Measurements from ENCODE around the gene ANO1.

DNA sequence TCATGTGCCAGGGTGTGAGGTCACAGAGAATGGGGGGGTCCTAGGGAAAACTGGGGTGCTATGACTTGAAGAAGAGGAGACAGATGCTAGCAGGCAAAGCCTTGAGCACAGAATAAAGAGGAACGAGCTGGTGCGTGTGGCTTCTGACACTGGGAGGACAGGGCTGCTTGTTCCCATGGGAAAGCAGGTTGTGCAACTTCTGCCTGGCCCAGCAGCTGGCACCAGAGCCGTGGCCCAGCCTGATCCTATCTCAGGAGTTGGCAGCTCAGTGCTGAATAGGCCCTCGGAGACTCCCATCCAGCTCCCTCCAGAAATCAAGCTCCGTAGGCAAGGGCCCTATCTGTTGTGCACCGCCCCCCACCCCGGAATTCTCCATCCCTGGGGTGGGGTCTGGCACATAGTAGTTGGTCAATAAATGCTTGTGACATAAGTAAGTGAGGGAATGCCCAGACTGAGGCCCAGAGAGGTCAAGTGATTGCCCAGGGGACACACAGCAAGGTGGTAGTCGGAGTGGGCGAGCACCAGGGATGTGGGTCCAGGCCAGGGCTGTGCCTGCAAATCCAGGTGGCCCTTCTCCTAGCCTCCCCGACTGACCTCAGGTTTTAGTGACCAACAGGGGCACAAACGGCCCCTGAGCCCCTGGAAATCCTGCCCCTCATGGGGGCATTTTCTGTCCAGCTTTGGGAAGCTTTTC lies 105.5 kb downstream of the ANO1 start:
- TF ChIP-seq, protein P1, sequence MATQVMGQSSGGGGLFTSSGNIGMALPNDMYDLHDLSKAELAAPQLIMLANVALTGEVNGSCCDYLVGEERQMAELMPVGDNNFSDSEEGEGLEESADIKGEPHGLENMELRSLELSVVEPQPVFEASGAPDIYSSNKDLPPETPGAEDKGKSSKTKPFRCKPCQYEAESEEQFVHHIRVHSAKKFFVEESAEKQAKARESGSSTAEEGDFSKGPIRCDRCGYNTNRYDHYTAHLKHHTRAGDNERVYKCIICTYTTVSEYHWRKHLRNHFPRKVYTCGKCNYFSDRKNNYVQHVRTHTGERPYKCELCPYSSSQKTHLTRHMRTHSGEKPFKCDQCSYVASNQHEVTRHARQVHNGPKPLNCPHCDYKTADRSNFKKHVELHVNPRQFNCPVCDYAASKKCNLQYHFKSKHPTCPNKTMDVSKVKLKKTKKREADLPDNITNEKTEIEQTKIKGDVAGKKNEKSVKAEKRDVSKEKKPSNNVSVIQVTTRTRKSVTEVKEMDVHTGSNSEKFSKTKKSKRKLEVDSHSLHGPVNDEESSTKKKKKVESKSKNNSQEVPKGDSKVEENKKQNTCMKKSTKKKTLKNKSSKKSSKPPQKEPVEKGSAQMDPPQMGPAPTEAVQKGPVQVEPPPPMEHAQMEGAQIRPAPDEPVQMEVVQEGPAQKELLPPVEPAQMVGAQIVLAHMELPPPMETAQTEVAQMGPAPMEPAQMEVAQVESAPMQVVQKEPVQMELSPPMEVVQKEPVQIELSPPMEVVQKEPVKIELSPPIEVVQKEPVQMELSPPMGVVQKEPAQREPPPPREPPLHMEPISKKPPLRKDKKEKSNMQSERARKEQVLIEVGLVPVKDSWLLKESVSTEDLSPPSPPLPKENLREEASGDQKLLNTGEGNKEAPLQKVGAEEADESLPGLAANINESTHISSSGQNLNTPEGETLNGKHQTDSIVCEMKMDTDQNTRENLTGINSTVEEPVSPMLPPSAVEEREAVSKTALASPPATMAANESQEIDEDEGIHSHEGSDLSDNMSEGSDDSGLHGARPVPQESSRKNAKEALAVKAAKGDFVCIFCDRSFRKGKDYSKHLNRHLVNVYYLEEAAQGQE (IDR thresholded peaks at IDR 0.05; ENCODE audit: low read depth), result no peak
- no peak for TF ChIP-seq YY1 (IDR thresholded peaks at IDR 0.05; ENCODE audit: low read depth)
- no peak for TF ChIP-seq NFIC (IDR thresholded peaks at IDR 0.05)
- TF ChIP-seq CEBPB (IDR thresholded peaks at IDR 0.05), result no peak
- TF ChIP-seq FOXM1 (IDR thresholded peaks at IDR 0.05; ENCODE audit: borderline replicate concordance, low read depth), result no peak
- no peak for TF ChIP-seq TCF12 (IDR thresholded peaks at IDR 0.05; ENCODE audit: low read depth)
- no peak for TF ChIP-seq TEAD4 (IDR thresholded peaks at IDR 0.05)
- no peak for TF ChIP-seq TAF1 (IDR thresholded peaks at IDR 0.05; ENCODE audit: low read depth)
- TF ChIP-seq EGR1 (IDR thresholded peaks at IDR 0.05), result no peak
- no peak for TF ChIP-seq EP300 (IDR thresholded peaks at IDR 0.05; ENCODE audit: borderline replicate concordance)
- TF ChIP-seq, protein P2, sequence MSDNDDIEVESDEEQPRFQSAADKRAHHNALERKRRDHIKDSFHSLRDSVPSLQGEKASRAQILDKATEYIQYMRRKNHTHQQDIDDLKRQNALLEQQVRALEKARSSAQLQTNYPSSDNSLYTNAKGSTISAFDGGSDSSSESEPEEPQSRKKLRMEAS (IDR thresholded peaks at IDR 0.05), result no peak
- no peak for TF ChIP-seq RAD21 (IDR thresholded peaks at IDR 0.05; ENCODE audit: low read depth)
- TF ChIP-seq, protein P3, sequence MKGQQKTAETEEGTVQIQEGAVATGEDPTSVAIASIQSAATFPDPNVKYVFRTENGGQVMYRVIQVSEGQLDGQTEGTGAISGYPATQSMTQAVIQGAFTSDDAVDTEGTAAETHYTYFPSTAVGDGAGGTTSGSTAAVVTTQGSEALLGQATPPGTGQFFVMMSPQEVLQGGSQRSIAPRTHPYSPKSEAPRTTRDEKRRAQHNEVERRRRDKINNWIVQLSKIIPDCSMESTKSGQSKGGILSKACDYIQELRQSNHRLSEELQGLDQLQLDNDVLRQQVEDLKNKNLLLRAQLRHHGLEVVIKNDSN (IDR thresholded peaks at IDR 0.05), result no peak
- TF ChIP-seq CREB1 (IDR thresholded peaks at IDR 0.05; ENCODE audit: low read depth), result no peak

Measured in Ishikawa (cell line).